NB4 (cell line): ENCODE measurements around the gene LIMK2.

ENCODE experiments used
- CTCF ChIP-seq: IDR thresholded peaks from one replicate; pipeline ENCODE4 v1.5.1; 2012; ENCODE audit warnings: low read depth, low read length
- POLR2A ChIP-seq: IDR thresholded peaks from 2 replicates; pipeline ENCODE4 v1.6.1; 2011; ENCODE audit warnings: mild to moderate bottlenecking; ENCODE audit not compliant: insufficient read length; ENCODE audit errors: extremely low read depth

DNA sequence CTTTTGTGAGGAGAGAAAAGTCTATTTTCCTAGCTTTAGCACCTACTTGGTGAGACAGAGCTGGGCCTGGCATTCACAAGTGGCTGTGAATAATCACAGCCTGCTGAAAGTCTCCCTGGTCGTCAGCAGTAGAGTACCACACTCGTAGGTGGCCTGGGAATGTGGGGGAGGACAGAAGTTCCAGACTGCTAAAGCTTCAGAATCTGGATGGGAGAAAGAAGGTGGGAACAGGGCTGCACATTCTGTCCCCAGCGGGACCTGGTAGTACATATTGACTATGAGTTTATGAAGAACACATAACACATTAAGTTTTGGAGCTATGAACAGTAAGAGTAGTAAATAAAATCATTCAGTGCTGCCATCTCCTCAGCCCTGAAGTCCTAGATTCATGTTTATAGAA, 19.0 kb upstream of the LIMK2 start:
- TF ChIP-seq CTCF = no peak
- no peak for TF ChIP-seq POLR2A
